ENCODE results near the gene SGPL1. TPM values are rescaled to one million over a fixed set of nuclear protein-coding genes. Genes with fewer than 3 reads are reported as not detected.
"Not testable (repeated sequence)": the region's sequence is repeated elsewhere in the genome, so short reads cannot be mapped to it uniquely, and the experiment has no call there.

The SGPL1 gene
- polyA plus RNA-seq, 1 donor (not counting 4 experiments of a cell fraction or from before 2014, with no cell fraction given) = 31.4 TPM

DNA sequence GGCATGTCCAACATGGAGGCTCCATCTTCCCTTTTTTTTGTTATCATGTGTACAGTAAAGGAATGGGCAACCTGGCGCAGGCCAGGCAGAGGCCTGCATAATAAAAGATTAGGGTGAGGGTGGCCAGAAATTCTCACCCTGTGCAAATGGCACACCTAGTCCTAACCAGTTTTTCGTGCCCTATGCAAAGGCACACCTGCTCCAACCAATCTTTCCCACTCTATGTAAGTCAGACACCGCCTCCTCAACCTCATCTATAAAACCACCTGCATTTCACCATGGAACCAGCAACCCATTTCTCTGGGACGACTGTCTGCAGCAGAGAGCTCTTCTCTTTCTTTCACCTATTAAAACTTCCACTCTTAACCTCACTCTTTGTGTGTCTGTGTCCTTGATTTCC, 46.6 kb upstream of the SGPL1 start:
- H4K20me1 ChIP-seq (ENCODE audit: control insufficient read depth, extremely low read depth, insufficient read depth, low read length) = no peaks in the 10 kb centered on the region
- H3K27ac ChIP-seq (ENCODE audit: control insufficient read depth, insufficient read depth, low read length) = no peak overlapping the region
- H3K4me2 ChIP-seq (ENCODE audit: control insufficient read depth, extremely low read depth, insufficient read depth, low read depth, low read length) = no peak overlapping the region
- DNase-seq (ENCODE audit: low read depth, low spot score) (no peak), FAIRE-seq (no peak)
- no peaks in the 10 kb centered on the region for H3K4me1 ChIP-seq (ENCODE audit: control insufficient read depth, extremely low read depth, insufficient read depth, low read length)
- dilution Hi-C loops (cut with MboI; ENCODE audit: extremely low pct_ligation_motif_present, low sequenced_read_pairs) = no loop called here
- no peak overlapping the region for H3K9ac ChIP-seq (ENCODE audit: control insufficient read depth, extremely low read depth, insufficient read depth, low read length)
- H3K79me2 ChIP-seq (ENCODE audit: control insufficient read depth, insufficient read depth, low read length) = no peaks in the 10 kb centered on the region
- H3K36me3 ChIP-seq (ENCODE audit: control insufficient read depth in 2 of 2, extremely low read depth in 1 of 2, insufficient read depth in 2 of 2, low read length in 2 of 2) = no peaks in the 10 kb centered on the region
- no peak overlapping the region for H2AFZ ChIP-seq (ENCODE audit: control insufficient read depth, low read length)
- H3K4me3 ChIP-seq (ENCODE audit: control insufficient read depth in 2 of 3, extremely low read depth in 1 of 3, insufficient read depth in 2 of 3, low read depth in 1 of 3, low read length in 3 of 3) = no peak overlapping the region
- H3K9me3 ChIP-seq (ENCODE audit: control insufficient read depth, low read depth, low read length) = no peaks in the 10 kb centered on the region
- TF ChIP-seq, protein P1, sequence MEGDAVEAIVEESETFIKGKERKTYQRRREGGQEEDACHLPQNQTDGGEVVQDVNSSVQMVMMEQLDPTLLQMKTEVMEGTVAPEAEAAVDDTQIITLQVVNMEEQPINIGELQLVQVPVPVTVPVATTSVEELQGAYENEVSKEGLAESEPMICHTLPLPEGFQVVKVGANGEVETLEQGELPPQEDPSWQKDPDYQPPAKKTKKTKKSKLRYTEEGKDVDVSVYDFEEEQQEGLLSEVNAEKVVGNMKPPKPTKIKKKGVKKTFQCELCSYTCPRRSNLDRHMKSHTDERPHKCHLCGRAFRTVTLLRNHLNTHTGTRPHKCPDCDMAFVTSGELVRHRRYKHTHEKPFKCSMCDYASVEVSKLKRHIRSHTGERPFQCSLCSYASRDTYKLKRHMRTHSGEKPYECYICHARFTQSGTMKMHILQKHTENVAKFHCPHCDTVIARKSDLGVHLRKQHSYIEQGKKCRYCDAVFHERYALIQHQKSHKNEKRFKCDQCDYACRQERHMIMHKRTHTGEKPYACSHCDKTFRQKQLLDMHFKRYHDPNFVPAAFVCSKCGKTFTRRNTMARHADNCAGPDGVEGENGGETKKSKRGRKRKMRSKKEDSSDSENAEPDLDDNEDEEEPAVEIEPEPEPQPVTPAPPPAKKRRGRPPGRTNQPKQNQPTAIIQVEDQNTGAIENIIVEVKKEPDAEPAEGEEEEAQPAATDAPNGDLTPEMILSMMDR (optimal IDR thresholded peaks at IDR 0.05 in 1 of 3, IDR thresholded peaks at IDR 0.05 in 1 of 3, conservative IDR thresholded peaks at IDR 0.05 in 1 of 3; ENCODE audit: extremely low read depth in 1 of 3, insufficient read depth in 2 of 3, low read length in 3 of 3) = no peak
- no peak for TF ChIP-seq EZH2 (IDR thresholded peaks at IDR 0.05; ENCODE audit: low read length)
- H3K27me3 ChIP-seq (ENCODE audit: control insufficient read depth, extremely low read depth, insufficient read depth, low read length) = peaks cover 13% of the 10 kb centered on the region
- no peaks in the 10 kb centered on the region for H3K9me1 ChIP-seq (ENCODE audit: control insufficient read depth, extremely low read depth, insufficient read depth, low read length)

DNA sequence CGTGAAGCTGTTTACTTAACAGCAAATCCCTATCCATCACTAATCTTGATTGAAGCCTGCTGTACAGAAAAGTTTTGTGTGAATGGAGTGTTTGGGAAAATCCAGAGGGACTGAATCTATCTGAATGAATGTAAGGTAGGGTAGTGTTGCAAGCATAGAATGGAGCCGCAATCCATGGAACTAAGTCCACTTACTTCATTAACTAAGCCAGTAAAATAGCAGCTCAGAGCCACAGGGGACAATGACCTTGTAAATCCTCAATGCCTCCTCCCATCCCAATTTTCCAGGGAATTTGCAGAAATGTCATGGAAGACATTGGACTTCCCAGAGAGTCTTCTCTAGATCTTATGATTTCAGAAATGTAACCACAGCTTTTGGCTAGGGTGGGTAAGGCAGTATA, 45.7 kb upstream of the SGPL1 start:
- Histone ChIP-seq H2AFZ (ENCODE audit: control insufficient read depth, low read length) (no peak overlapping the region), H3K9me3 (ENCODE audit: control insufficient read depth, low read depth, low read length) (no peaks in the 10 kb centered on the region), H3K4me2 (ENCODE audit: control insufficient read depth, extremely low read depth, insufficient read depth, low read depth, low read length) (no peak overlapping the region), H3K79me2 (ENCODE audit: control insufficient read depth, insufficient read depth, low read length) (no peaks in the 10 kb centered on the region), H3K27me3 (ENCODE audit: control insufficient read depth, extremely low read depth, insufficient read depth, low read length) (peaks cover 14% of the 10 kb centered on the region), H3K27ac (ENCODE audit: control insufficient read depth, insufficient read depth, low read length) (no peak overlapping the region), H4K20me1 (ENCODE audit: control insufficient read depth, extremely low read depth, insufficient read depth, low read length) (no peaks in the 10 kb centered on the region), H3K9ac (ENCODE audit: control insufficient read depth, extremely low read depth, insufficient read depth, low read length) (no peak overlapping the region), H3K9me1 (ENCODE audit: control insufficient read depth, extremely low read depth, insufficient read depth, low read length) (no peaks in the 10 kb centered on the region), H3K4me1 (ENCODE audit: control insufficient read depth, extremely low read depth, insufficient read depth, low read length) (no peaks in the 10 kb centered on the region), H3K36me3 (ENCODE audit: control insufficient read depth in 2 of 2, extremely low read depth in 1 of 2, insufficient read depth in 2 of 2, low read length in 2 of 2) (no peaks in the 10 kb centered on the region), H3K4me3 (ENCODE audit: control insufficient read depth in 2 of 3, extremely low read depth in 1 of 3, insufficient read depth in 2 of 3, low read depth in 1 of 3, low read length in 3 of 3) (no peak overlapping the region)
- FAIRE-seq (no peak), DNase-seq (ENCODE audit: low read depth, low spot score) (no peak)
- dilution Hi-C loops (cut with MboI; ENCODE audit: extremely low pct_ligation_motif_present, low sequenced_read_pairs) = no loop called here
- TF ChIP-seq, protein P1 (optimal IDR thresholded peaks at IDR 0.05 in 1 of 3, IDR thresholded peaks at IDR 0.05 in 1 of 3, conservative IDR thresholded peaks at IDR 0.05 in 1 of 3; ENCODE audit: extremely low read depth in 1 of 3, insufficient read depth in 2 of 3, low read length in 3 of 3) = no peak
- TF ChIP-seq EZH2 (IDR thresholded peaks at IDR 0.05; ENCODE audit: low read length) = no peak

DNA sequence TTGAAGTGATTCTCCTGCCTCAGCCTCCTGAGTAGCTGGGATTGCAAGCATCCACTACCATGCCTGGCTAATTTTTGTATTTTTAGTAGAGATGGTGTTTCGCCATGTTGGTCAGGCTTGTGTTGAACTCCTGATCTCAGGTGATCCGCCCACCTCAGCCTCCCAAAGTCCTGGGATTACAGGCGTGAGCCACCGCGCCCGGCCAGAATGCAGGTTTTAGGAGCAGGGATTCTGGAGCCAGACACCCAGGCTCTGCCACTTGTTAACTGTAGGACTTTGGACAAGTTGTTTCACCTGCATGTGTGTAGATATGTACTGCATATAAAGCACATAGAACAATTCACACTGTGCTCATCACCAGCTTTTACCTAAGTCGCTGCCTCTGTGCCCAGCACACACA, 45.2 kb upstream of the SGPL1 start:
- H3K27ac ChIP-seq (ENCODE audit: control insufficient read depth, insufficient read depth, low read length); H2AFZ ChIP-seq (ENCODE audit: control insufficient read depth, low read length); H4K20me1 ChIP-seq (ENCODE audit: control insufficient read depth, extremely low read depth, insufficient read depth, low read length); H3K4me1 ChIP-seq (ENCODE audit: control insufficient read depth, extremely low read depth, insufficient read depth, low read length); H3K9ac ChIP-seq (ENCODE audit: control insufficient read depth, extremely low read depth, insufficient read depth, low read length); FAIRE-seq; H3K36me3 ChIP-seq (ENCODE audit: control insufficient read depth in 2 of 2, extremely low read depth in 1 of 2, insufficient read depth in 2 of 2, low read length in 2 of 2); H3K9me3 ChIP-seq (ENCODE audit: control insufficient read depth, low read depth, low read length); H3K79me2 ChIP-seq (ENCODE audit: control insufficient read depth, insufficient read depth, low read length); H3K4me3 ChIP-seq (ENCODE audit: control insufficient read depth in 2 of 3, extremely low read depth in 1 of 3, insufficient read depth in 2 of 3, low read depth in 1 of 3, low read length in 3 of 3); H3K4me2 ChIP-seq (ENCODE audit: control insufficient read depth, extremely low read depth, insufficient read depth, low read depth, low read length); H3K9me1 ChIP-seq (ENCODE audit: control insufficient read depth, extremely low read depth, insufficient read depth, low read length); dilution Hi-C loops (cut with MboI; ENCODE audit: extremely low pct_ligation_motif_present, low sequenced_read_pairs); DNase-seq (ENCODE audit: low read depth, low spot score): not testable (repeated sequence)
- peaks cover 16% of the 10 kb centered on the region for H3K27me3 ChIP-seq (ENCODE audit: control insufficient read depth, extremely low read depth, insufficient read depth, low read length)
